Stomach smooth muscle (tissue), 2 donors: ENCODE results near the gene MFSD1.
"Not testable (repeated sequence)": the region's sequence is repeated elsewhere in the genome, so short reads cannot be mapped to it uniquely, and the experiment has no call there.

Experiments
- H3K27ac ChIP-seq: one replicate; pipeline ENCODE4 v1.7.0; 2013; ENCODE audit warnings: mild to moderate bottlenecking, low read length, inconsistent platforms
- H3K27me3 ChIP-seq, 2 donors: one replicate each; pipeline ENCODE4 v1.7.0; 2013; ENCODE audit warnings: low read length in 2 of 2; ENCODE audit not compliant: insufficient read depth in 2 of 2, control insufficient read depth in 1 of 2
- H3K36me3 ChIP-seq, 2 donors: one replicate each; pipeline ENCODE4 v1.7.0; 2013; ENCODE audit warnings: low read length in 2 of 2; ENCODE audit not compliant: control insufficient read depth in 2 of 2, insufficient read depth in 2 of 2
- H3K4me1 ChIP-seq: one replicate; pipeline ENCODE4 v1.7.0; 2013; ENCODE audit warnings: low read length; ENCODE audit not compliant: control insufficient read depth, insufficient read depth
- H3K4me3 ChIP-seq, 2 donors: one replicate each; pipeline ENCODE4 v1.7.0; 2013; ENCODE audit warnings: low read length in 2 of 2
- H3K9ac ChIP-seq, 2 donors: one replicate each; pipeline ENCODE4 v1.7.0; 2013; ENCODE audit warnings: low read length in 2 of 2, mild to moderate bottlenecking in 1 of 2
- H3K9me3 ChIP-seq, 2 donors: one replicate each; pipeline ENCODE4 v1.7.0; 2013; ENCODE audit warnings: low read length in 2 of 2; ENCODE audit not compliant: control insufficient read depth in 2 of 2
- donor health status: healthy.
- donor health status: Pancreatic carcinoma.

Gene MFSD1

GRCh38 chr3:158777161-158777873 is 24.5 kb upstream of the MFSD1 start:
- H3K4me3 ChIP-seq, result no peak overlapping the region

GRCh38 chr3:158780766-158781165 is 21.1 kb upstream of the MFSD1 start:
- H3K27me3 ChIP-seq, result no peaks in the 10 kb centered on the region
- H3K36me3 ChIP-seq, result no peaks in the 10 kb centered on the region
- no peak overlapping the region for H3K4me3 ChIP-seq
- no peaks in the 10 kb centered on the region for H3K9me3 ChIP-seq
- H3K9ac ChIP-seq, result no peak overlapping the region
- H3K4me1 ChIP-seq, result peaks cover 10% of the 10 kb centered on the region
- H3K27ac ChIP-seq, result no peak overlapping the region

More at GRCh38 chr3:158777161-158777873, 24.5 kb upstream of the MFSD1 start:
- H3K27me3 ChIP-seq, result no peaks in the 10 kb centered on the region
- peaks cover 3% of the 10 kb centered on the region for H3K4me1 ChIP-seq
- H3K27ac ChIP-seq, result no peak overlapping the region
- H3K9me3 ChIP-seq, result no peaks in the 10 kb centered on the region
- peak overlapping the region in 1 of 2 donors; percentile 13 for H3K9ac ChIP-seq
- no peaks in the 10 kb centered on the region for H3K36me3 ChIP-seq

GRCh38 chr3:158781191-158781590 is 20.7 kb upstream of the MFSD1 start:
- Histone ChIP-seq H3K4me1 (peaks cover 10% of the 10 kb centered on the region), H3K9ac (no peak overlapping the region), H3K36me3 (no peaks in the 10 kb centered on the region), H3K27ac (no peak overlapping the region), H3K4me3 (no peak overlapping the region), H3K27me3 (no peaks in the 10 kb centered on the region), H3K9me3 (no peaks in the 10 kb centered on the region)

- H3K4me1 ChIP-seq, result peaks cover 10% of the 10 kb centered on the region
- no peak overlapping the region for H3K9ac ChIP-seq
- H3K4me3 ChIP-seq, result no peak overlapping the region
- H3K27me3 ChIP-seq, result no peaks in the 10 kb centered on the region
- H3K36me3 ChIP-seq, result no peaks in the 10 kb centered on the region
- H3K9me3 ChIP-seq, result no peaks in the 10 kb centered on the region
- no peak overlapping the region for H3K27ac ChIP-seq
Measured at GRCh38 chr3:158781849-158782248, 20.0 kb upstream of the MFSD1 start.

GRCh38 chr3:158782283-158782989 is 19.4 kb upstream of the MFSD1 start:
- H3K4me1 ChIP-seq, result peaks cover 10% of the 10 kb centered on the region
- H3K9ac ChIP-seq, result no peak overlapping the region
- no peaks in the 10 kb centered on the region for H3K36me3 ChIP-seq
- H3K27me3 ChIP-seq, result no peaks in the 10 kb centered on the region
- no peak overlapping the region for H3K27ac ChIP-seq
- H3K4me3 ChIP-seq, result no peak overlapping the region
- no peaks in the 10 kb centered on the region for H3K9me3 ChIP-seq

GRCh38 chr3:158783051-158783450 is 18.8 kb upstream of the MFSD1 start:
- Histone ChIP-seq H3K36me3 (no peaks in the 10 kb centered on the region), H3K4me3 (no peak overlapping the region), H3K4me1 (peaks cover 10% of the 10 kb centered on the region), H3K27ac (no peak overlapping the region), H3K27me3 (no peaks in the 10 kb centered on the region), H3K9me3 (no peaks in the 10 kb centered on the region), H3K9ac (no peak overlapping the region)

- H3K4me3 ChIP-seq, result no peak overlapping the region
- H3K27me3 ChIP-seq, result no peaks in the 10 kb centered on the region
- H3K27ac ChIP-seq, result no peak overlapping the region
- peaks cover 10% of the 10 kb centered on the region for H3K4me1 ChIP-seq
- H3K36me3 ChIP-seq, result no peaks in the 10 kb centered on the region
- H3K9ac ChIP-seq, result no peak overlapping the region
- no peaks in the 10 kb centered on the region for H3K9me3 ChIP-seq
Measured at GRCh38 chr3:158785972-158786371, 15.9 kb upstream of the MFSD1 start.

- peaks cover 5% of the 10 kb centered on the region for H3K4me1 ChIP-seq
- H3K27ac ChIP-seq, result no peak overlapping the region
- H3K27me3 ChIP-seq, result no peaks in the 10 kb centered on the region
- no peak overlapping the region for H3K9ac ChIP-seq
- H3K4me3 ChIP-seq, result no peak overlapping the region
- H3K36me3 ChIP-seq, result no peaks in the 10 kb centered on the region
- no peaks in the 10 kb centered on the region for H3K9me3 ChIP-seq
Measured at GRCh38 chr3:158788446-158788845, 13.4 kb upstream of the MFSD1 start.

- Histone ChIP-seq H3K27me3 (no peaks in the 10 kb centered on the region), H3K36me3 (no peaks in the 10 kb centered on the region), H3K27ac (no peak overlapping the region), H3K4me1 (no peaks in the 10 kb centered on the region), H3K9ac (no peak overlapping the region), H3K4me3 (no peak overlapping the region), H3K9me3 (peaks cover 0 to under 1% of the 10 kb centered on the region in 2 donors)
Measured at GRCh38 chr3:158789592-158789991, 12.3 kb upstream of the MFSD1 start.

GRCh38 chr3:158790901-158791589 is 10.8 kb upstream of the MFSD1 start:
- no peak overlapping the region for H3K9ac ChIP-seq
- H3K4me3 ChIP-seq, result peak overlapping the region; percentile 3 to 10
- no peaks in the 10 kb centered on the region for H3K4me1 ChIP-seq
- H3K27me3 ChIP-seq, result no peaks in the 10 kb centered on the region
- H3K27ac ChIP-seq, result no peak overlapping the region
- peaks cover 0 to 4% of the 10 kb centered on the region in 2 donors for H3K9me3 ChIP-seq
- H3K36me3 ChIP-seq, result no peaks in the 10 kb centered on the region

GRCh38 chr3:158791590-158791920 is 10.3 kb upstream of the MFSD1 start:
- not testable (repeated sequence) for H3K27me3 ChIP-seq, H3K9me3 ChIP-seq, H3K4me3 ChIP-seq, H3K9ac ChIP-seq, H3K27ac ChIP-seq, H3K36me3 ChIP-seq, H3K4me1 ChIP-seq
